GM12891 (cell line): ENCODE measurements around the gene CEP63.

ENCODE experiments used
- DNase-seq: peaks from one replicate; pipeline ENCODE4 v3.0.0; 2011; ENCODE audit warnings: low spot score; ENCODE audit not compliant: insufficient read length
- FAIRE-seq: peaks from 2 replicates; lab custom pipeline; 2011; peaks lifted over from hg19 to GRCh38; lab: Jason Lieb, UNC
- PAX5 ChIP-seq: IDR thresholded peaks from 2 replicates; pipeline ENCODE4 v1.6.1; 2011; ENCODE audit warnings: low read length, moderate library complexity, mild to moderate bottlenecking; ENCODE audit not compliant: insufficient read depth, severe bottlenecking
- POLR2A ChIP-seq: IDR thresholded peaks from 2 replicates; pipeline ENCODE4 v1.6.1; 2011; ENCODE audit warnings: low read depth, low read length, control low read depth
- POLR2AphosphoS5 ChIP-seq: IDR thresholded peaks from 2 replicates; pipeline ENCODE4 v1.6.1; 2011; ENCODE audit warnings: low read depth, low read length, control low read depth
- POU2F2 ChIP-seq: IDR thresholded peaks from 2 replicates; pipeline ENCODE4 v1.6.1; 2011; ENCODE audit warnings: low read depth, mild to moderate bottlenecking, control low read depth, low read length, moderate library complexity
- SPI1 ChIP-seq: IDR thresholded peaks from 2 replicates; pipeline ENCODE4 v1.6.1; 2011; ENCODE audit warnings: low read depth, low read length, control low read depth
- TAF1 ChIP-seq: IDR thresholded peaks from 2 replicates; pipeline ENCODE4 v1.6.1; 2011; ENCODE audit warnings: low read depth, low read length, control low read depth

The CEP63 gene

GRCh38 chr3:134608023-134608770 lies 122.3 kb downstream of the CEP63 start:
- DNase-seq (no peak), FAIRE-seq (no peak)
- TF ChIP-seq PAX5 (no peak), SPI1 (no peak), POLR2A (no peak), TAF1 (no peak), POU2F2 (no peak), POLR2AphosphoS5 (no peak)

- no peak for TF ChIP-seq POU2F2
- DNase-seq: no peak
- FAIRE-seq: no peak
Observed at GRCh38 chr3:134608771-134609435, 123.0 kb downstream of the CEP63 start.

DNA sequence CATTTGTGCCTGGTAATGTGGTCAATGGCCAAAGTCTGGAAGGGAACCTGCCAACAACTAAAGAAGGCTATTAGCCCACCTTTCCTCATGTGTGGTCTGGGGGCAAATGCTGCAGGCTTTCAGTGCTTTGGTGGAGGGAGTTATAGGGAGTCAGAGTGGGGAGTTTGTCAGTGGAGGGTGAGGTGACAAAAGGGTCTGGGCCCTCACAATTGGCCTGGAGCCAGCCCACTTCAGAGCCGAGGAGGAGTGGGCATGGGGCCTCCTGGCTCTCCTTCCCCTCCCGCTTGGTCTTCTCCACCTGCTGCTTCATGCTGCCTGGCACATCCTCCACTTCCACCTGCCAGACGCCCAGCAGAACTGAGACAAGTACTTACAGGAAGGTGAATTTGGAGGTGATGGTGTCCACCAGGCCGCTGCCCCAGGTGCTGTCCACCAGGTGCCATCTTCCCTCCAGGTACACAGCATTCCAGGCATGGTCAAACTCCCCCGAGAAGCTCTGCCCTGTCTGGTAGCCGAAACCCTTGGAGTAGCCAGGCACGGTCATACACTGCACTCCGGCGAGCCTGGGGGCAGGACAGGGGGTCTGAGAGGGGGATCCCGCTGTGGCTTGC lies 124.1 kb downstream of the CEP63 start:
- TF ChIP-seq TAF1: no peak
- no peak for TF ChIP-seq PAX5
- TF ChIP-seq SPI1: no peak
- no peak for TF ChIP-seq POU2F2
- TF ChIP-seq POLR2AphosphoS5: no peak
- TF ChIP-seq POLR2A: no peak
- FAIRE-seq (no peak), DNase-seq (no peak)

DNA sequence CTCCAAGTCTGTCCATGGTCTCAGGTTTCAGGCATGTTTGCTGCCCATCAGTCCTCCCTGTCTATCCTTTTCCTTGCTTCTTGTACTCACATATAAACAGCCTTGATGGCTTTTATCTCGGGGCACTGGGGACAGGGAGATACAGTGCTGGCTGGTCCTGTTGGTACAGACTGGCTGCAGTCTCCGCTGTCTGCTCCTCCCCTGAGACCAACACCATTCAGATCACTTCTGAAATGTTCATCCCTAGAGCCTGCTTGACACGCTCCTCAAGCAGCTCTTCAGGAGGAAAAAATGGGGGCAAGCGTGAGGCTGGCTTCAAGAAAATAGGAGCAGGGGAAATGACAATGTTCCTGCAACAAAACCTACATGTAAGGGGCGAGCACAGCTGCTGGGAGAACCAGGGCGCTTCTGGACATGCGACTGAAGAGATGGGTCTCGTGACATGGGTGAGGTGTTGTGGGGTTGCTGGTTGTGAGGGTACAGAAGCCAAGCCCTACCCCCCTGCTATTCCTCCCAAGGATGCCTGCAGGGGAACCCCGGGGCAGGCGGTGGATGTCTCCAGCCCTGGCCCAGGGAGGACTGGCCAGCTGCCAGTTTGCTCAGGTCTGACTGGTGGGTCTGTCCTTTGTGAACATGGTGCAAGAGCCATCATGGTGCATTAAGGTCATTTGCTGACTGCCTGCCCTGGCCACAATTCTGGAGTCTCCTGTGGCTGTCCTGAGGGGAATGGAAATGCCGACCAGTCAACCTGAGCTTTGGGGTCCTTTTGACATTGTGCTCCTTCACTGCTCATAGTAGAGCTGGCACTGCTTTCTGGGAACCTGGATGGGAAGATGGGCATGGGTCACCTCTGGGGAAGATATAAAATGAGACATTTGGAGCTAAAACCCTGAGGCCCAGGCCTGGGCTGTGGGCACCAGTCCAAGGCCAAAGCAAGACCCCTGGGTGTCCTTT lies 124.9 kb downstream of the CEP63 start:
- TF ChIP-seq POLR2A (no peak), PAX5 (no peak), TAF1 (no peak)
- FAIRE-seq: no peak

DNA sequence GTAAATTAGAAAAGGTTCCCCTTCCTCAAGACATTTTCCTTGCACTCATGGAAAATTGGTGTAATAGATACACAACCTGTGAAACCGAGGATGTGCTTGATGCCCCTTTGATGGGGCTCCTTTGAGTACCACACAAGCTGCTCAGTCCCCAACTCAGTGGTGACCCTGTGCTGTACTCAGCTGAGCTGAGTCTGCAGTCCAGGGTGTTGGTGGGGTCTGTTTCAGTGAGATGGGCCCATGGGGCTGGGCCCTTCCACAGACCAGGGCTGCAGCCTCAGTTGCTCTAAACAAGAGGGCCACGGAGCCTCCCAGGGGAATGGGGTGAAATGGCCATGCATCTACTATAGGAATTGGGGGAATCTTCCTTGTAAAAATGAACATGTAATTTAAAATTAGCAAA lies 125.7 kb downstream of the CEP63 start:
- TF ChIP-seq SPI1: no peak
- TF ChIP-seq POU2F2: no peak
- no peak for TF ChIP-seq TAF1
- TF ChIP-seq PAX5: no peak
- TF ChIP-seq POLR2AphosphoS5: no peak
- TF ChIP-seq POLR2A: no peak
- DNase-seq (no peak), FAIRE-seq (no peak)

More for the DNA sequence above, 124.9 kb downstream of the CEP63 start:
- no peak for DNase-seq

GRCh38 chr3:134613006-134613520 lies 127.2 kb downstream of the CEP63 start:
- FAIRE-seq: no peak

GRCh38 chr3:134614955-134615354 lies 129.1 kb downstream of the CEP63 start:
- DNase-seq (no peak), FAIRE-seq (no peak)
- TF ChIP-seq SPI1 (no peak), TAF1 (no peak), POLR2A (no peak), PAX5 (no peak), POU2F2 (no peak), POLR2AphosphoS5 (no peak)

More at GRCh38 chr3:134613006-134613520, 127.2 kb downstream of the CEP63 start:
- no peak for DNase-seq
- TF ChIP-seq TAF1 (no peak), PAX5 (no peak), POLR2AphosphoS5 (no peak), POU2F2 (no peak), POLR2A (no peak), SPI1 (no peak)

- TF ChIP-seq PAX5 (no peak), POLR2A (no peak), TAF1 (no peak), POLR2AphosphoS5 (no peak), SPI1 (no peak), POU2F2 (no peak)
- FAIRE-seq (no peak), DNase-seq (no peak)
Observed at GRCh38 chr3:134615743-134616142, 129.9 kb downstream of the CEP63 start.
